Stimulated activated CD8-positive, alpha-beta memory T cell treated with anti-CD3 and anti-CD28 coated beads, Interleukin-15, amount 100 ng/mL, for 24 hours (primary cell): ENCODE data around the gene SOBP.

ENCODE experiments used
- DNase-seq: peaks from one replicate; pipeline ENCODE4 v3.0.0-alpha.2; 2020; ENCODE audit warnings: low read depth

SOBP gene

DNA sequence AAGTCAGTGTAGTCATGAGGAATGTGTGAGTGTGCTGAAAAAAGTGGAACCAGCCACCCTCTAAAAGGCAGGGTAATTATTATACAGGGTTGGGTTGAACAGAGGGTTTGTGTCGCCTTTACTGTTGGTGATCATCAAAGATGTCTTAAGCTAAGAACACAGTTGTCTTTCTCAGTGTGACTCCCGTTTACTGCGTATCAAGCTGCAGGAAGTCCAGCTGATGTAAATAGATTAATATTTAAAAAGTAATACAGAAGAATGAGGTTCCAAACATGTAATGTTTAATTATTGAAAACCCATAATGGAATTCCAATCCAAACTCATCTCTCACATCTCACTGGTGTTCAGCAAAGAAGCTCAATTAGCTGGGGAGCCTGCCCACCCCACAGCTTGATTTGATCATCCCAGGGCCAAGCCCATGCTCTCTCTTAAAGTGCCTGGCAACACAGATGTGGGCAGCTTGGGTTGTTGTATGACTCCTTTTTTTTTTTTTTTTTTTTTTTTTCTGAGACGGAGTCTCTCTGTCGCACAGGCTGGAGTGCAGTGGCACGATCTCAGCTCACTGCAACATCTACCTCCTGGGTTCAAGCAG, 127.5 kb downstream of the SOBP start:
- DNase-seq = no peak

GRCh38 chr6:107618672-107619071, 128.8 kb downstream of the SOBP start:
- DNase-seq = no peak

DNA sequence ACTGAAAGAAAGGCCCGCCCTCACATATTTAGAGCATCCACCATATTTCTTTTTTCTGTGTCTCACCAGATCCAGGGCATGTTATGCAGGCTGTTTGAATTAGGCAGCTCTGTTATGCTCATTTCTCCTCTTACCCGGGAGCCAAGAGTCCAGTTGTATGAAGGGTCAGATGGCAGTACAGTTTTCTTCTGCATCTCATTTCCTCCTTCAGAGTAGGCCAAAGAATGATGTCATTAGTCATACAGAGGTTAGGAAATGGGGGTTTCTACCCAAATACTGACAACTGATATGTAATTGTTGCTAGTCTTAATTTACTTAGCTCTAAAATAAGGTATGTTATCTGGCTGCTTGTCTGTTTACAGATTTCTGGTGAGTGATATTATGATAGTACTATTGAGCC, 130.8 kb downstream of the SOBP start:
- no peak for DNase-seq

GRCh38 chr6:107621229-107621937, 131.5 kb downstream of the SOBP start:
- no peak for DNase-seq

DNA sequence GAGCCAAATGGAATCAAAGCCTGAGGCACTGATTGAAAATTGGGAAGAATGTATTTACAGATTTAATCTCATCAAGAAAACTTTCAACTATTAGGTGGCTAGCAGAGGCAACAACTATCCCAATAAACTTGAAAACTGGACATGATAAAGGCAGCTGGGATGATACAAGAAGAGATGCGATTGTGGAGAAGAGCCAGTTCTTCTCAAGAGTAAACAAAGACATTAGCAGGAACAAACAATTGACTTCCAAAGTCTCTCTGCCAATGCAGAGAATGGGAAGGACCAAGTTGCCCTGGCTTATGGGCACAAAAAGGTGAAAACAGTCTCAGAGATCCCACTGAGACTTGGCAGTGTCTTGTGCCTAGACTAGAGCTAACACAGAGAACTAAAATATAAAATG, 132.4 kb downstream of the SOBP start:
- no peak for DNase-seq

DNA sequence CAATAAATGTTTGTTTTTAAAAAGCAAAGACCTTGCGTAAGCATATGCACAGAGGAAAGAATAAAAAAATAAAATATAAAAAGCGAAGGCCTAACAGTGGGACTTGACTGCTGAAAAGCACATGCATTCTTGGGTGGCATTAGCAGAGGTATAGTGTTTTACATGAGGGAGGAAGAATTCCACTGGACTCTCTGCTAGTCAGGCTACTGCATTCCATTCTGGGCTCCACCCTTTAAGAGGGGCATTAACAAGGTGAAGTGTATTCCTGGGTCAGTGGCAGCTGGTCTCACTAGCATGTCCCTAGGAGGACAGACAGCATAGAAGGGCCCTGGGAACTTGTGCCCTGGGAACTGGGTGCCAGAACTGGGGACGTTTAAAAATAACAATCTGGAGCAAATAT, 134.1 kb downstream of the SOBP start:
- DNase-seq = no peak

GRCh38 chr6:107624541-107624940, 134.6 kb downstream of the SOBP start:
- no peak for DNase-seq

DNA sequence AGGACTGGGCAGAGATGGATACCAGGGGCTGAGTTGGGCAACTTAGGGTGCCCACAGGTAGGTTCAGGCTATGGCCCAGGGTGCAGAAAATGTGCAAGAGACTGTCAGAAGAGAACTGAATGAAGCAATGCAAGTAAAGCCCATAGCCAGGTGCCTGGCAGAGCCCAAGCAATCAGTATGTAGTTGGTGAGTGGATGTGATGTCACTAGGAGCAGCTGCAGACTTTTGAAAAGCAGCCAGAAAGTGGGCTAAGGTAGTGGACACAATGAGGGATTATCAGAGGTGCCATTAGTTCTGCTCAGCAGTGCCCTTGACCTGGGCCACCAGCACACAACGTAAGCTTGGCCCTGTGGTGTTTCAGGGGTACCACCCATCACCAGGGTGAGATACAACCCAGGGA, 135.3 kb downstream of the SOBP start:
- DNase-seq = no peak

DNA sequence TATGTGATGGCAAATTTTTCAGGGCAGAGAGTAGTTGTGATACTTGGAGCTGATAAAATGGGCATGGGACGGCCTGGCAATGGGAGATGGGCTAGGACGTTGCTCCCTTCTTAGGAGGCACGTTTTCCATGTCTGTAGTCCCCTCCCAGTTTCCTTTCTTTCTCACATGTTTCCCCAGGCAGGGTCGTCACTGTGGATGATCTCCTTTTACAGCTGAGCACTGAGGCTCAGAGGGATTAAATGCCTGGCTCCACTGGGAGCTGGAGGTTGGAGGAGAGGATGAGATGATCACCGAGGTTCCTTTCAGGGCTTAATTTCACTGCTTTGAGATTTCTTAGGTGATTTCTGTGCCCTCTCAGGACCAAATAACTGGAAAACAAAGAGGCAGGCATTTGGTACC, 136.7 kb downstream of the SOBP start:
- DNase-seq = no peak

- DNase-seq = no peak
These were observed 138.1 kb downstream of the SOBP start for GRCh38 chr6:107627969-107628368.

GRCh38 chr6:107628878-107629277, 139.0 kb downstream of the SOBP start:
- DNase-seq = no peak

DNA sequence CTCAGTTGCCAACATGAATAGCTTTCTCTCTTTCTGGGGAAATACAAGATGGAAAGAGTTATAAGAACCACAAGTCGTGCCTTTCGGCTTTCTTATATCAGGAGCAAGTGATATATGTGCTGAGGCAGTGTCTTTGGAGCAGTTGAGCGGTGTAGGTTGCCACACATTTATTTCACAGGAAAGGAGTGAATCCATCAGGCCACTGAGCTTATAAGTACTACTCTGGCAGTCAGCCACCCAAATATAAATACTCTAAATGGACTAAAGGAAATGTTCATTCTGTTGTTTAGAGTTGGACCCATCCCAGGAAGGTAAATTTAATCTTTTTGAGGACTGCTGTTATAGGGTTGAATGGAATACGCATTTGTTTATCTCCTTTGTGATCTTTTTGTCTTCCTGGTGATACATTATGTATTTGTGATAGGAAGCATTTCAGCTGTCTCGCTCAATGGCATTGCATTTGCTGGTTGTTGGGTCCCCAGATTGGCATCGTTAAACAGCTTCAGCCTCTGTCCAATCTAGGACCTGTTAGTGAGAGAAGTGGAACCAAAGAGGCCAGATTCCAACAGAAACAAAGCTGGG, 139.7 kb downstream of the SOBP start:
- no peak for DNase-seq

GRCh38 chr6:107630348-107630977, 140.5 kb downstream of the SOBP start:
- DNase-seq = no peak

- DNase-seq = no peak
These were observed 142.6 kb downstream of the SOBP start for GRCh38 chr6:107632381-107633136.

DNA sequence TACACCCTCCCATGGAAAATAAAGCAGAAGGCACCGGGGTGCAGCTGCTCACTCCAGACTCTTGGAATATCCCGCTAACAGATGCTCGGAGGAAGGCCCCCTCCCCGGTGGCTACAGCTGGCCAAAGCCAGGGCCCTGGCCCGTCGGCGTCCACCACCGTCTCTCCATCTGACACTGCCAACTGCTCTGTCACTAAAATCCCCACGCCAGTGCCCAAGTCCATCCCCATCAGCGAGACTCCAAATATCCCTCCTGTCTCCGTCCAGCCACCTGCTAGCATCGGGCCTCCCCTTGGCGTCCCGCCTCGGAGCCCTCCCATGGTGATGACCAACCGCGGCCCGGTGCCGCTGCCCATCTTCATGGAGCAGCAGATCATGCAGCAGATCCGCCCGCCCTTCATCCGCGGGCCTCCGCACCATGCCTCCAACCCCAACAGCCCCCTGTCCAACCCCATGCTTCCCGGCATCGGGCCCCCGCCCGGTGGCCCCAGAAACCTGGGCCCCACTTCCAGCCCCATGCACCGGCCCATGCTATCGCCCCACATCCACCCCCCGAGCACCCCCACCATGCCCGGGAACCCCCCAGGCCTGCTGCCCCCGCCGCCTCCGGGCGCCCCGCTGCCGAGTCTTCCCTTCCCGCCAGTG, 143.9 kb downstream of the SOBP start:
- DNase-seq = no peak

DNA sequence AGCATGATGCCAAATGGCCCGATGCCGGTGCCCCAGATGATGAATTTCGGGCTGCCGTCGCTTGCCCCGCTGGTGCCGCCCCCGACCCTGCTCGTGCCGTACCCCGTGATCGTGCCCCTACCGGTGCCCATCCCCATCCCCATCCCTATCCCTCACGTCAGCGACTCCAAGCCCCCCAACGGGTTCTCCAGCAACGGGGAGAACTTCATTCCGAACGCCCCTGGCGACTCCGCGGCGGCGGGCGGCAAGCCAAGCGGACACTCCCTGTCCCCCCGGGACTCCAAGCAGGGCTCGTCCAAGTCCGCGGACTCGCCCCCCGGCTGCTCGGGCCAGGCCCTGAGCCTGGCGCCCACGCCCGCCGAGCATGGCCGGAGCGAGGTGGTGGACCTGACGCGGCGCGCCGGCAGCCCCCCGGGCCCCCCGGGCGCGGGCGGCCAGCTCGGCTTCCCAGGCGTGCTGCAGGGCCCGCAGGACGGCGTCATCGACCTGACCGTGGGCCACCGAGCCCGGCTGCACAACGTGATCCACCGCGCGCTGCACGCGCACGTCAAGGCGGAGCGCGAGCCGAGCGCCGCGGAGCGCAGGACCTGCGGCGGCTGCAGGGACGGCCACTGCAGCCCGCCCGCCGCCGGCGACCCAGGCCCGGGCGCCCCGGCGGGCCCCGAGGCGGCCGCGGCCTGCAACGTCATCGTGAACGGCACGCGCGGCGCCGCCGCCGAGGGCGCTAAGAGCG, 144.6 kb downstream of the SOBP start:
- DNase-seq = no peak

DNA sequence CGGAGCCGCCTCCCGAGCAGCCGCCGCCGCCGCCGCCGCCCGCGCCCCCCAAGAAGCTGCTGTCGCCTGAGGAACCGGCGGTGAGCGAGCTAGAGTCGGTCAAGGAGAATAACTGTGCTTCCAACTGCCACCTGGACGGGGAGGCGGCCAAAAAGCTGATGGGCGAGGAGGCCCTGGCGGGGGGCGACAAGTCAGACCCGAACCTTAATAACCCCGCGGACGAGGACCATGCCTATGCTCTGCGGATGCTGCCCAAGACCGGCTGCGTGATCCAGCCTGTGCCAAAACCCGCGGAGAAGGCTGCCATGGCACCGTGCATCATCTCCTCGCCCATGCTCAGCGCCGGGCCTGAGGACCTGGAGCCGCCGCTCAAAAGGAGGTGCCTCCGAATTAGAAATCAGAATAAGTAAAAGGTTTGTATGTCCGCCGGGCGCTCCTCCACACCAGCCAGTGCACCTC, 145.2 kb downstream of the SOBP start:
- DNase-seq = no peak

DNA sequence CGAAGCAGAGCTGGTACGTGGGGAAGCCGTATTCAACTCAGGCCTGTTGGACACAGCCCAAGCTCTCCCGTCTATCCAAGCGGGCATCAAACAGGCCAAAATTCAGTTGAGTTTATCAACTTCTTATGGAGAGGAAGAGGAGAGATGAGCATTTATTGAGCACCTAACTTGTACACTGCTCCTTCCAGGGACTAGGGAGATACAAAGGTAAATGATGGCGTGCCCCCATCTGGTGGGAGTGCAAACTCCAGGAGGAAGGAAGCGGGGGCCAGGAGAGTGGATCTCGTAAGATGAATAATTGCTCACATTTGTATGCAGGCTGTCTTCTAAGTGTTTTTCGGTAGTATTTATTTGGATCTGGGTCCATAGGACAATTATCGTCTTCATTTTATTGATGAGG, 146.6 kb downstream of the SOBP start:
- no peak for DNase-seq

DNA sequence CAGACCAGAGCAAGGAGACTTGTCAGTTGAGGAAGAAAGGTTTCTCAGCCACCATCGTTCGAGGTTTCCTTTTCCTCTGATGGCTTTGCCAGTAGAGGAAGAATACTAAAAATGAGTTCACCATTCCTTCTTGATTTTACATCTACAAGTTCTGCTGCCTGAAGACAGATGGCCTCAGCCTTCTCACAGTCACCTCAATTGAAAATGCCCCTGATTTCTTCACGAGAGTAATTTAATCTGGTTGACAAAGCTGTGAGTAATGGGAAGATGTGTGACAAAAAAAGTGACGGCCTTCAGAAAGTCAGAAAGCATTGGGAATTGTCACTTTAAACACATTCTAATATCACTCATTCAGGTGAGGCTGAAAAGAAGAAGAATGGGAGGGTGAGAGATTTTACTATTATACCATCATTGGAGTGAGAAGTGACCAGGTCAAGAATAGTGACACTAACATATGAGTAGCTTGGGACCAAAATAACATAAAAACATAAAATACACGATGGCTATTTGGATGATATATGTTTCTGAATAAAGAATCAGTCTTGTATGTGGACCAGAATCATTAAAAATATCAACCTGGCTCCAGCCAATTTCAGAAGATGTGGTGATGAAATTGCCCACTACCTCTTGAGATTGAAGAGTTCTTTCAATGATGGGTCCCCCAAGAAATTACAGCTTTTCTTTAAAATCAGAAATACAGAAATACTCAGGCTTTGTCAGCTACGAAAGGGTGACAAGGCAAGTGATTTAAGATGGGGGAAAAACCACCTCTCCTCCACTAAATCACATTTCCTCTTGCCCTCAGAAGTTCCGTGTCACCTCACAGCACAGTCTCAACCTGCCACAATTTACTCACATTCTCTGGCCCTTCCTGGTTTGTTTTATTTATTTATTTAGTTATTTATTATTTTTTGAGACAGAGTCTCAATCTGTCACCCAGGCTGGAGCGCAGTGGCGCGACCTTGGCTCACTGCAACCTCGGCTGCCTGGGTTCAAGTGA, 147.7 kb downstream of the SOBP start:
- DNase-seq = no peak

DNA sequence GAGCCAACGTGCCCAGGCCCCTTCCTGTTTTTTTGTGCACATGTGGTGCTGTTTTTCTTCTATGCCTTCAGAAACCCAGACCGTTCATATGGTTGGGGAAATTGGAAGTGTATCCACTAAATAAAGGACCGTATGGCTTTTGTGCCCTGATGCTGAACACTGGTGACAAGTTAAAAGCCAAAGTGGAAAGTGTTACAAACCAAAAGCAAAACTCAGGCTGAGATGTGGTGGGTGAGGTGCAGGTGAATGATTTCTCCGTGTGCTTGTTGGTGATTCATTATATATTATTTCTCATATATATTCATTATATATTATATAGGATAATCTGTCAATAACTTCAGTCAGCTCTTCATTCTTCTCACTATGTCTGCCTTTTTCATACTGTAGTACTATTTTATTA, 148.6 kb downstream of the SOBP start:
- no peak for DNase-seq
